ENCODE results near the gene HOXB3.

HOXB3 gene

GRCh38 chr17:48559122-48559839 lies 30.8 kb downstream of the HOXB3 start:
- in situ Hi-C loops (cut with MboI; ENCODE audit: low sequenced_read_pairs): no loop called here

GRCh38 chr17:48558831-48559121 lies 31.3 kb downstream of the HOXB3 start:
- in situ Hi-C loops (cut with MboI; ENCODE audit: low sequenced_read_pairs): no loop called here

- in situ Hi-C loops (cut with MboI; ENCODE audit: low sequenced_read_pairs): no loop called here
These were observed 31.8 kb downstream of the HOXB3 start for GRCh38 chr17:48558057-48558830.

GRCh38 chr17:48556576-48557401 lies 33.3 kb downstream of the HOXB3 start:
- in situ Hi-C loops (cut with MboI; ENCODE audit: low sequenced_read_pairs): no loop called here

GRCh38 chr17:48556229-48556575 lies 33.8 kb downstream of the HOXB3 start:
- in situ Hi-C loops (cut with MboI; ENCODE audit: low sequenced_read_pairs): no loop called here

- in situ Hi-C loops (cut with MboI; ENCODE audit: low sequenced_read_pairs): no loop called here
These were observed 34.5 kb downstream of the HOXB3 start for GRCh38 chr17:48555258-48556228.

- in situ Hi-C loops (cut with MboI; ENCODE audit: low sequenced_read_pairs): no loop called here
These were observed 35.4 kb downstream of the HOXB3 start for GRCh38 chr17:48554412-48555257.

- in situ Hi-C loops (cut with MboI; ENCODE audit: low sequenced_read_pairs): no loop called here
These were observed 36.2 kb downstream of the HOXB3 start for GRCh38 chr17:48553826-48554225.

GRCh38 chr17:48553190-48553547 lies 36.9 kb downstream of the HOXB3 start:
- in situ Hi-C loops (cut with MboI; ENCODE audit: low sequenced_read_pairs): no loop called here

- in situ Hi-C loops (cut with MboI; ENCODE audit: low sequenced_read_pairs): no loop called here
These were observed 37.4 kb downstream of the HOXB3 start for GRCh38 chr17:48552466-48553189.

- in situ Hi-C loops (cut with MboI; ENCODE audit: low sequenced_read_pairs): no loop called here
These were observed 38.2 kb downstream of the HOXB3 start for GRCh38 chr17:48551596-48552465.

- in situ Hi-C loops (cut with MboI; ENCODE audit: low sequenced_read_pairs): no loop called here
These were observed 38.9 kb downstream of the HOXB3 start for GRCh38 chr17:48551214-48551555.

GRCh38 chr17:48550502-48551213 lies 39.4 kb downstream of the HOXB3 start:
- in situ Hi-C loops (cut with MboI; ENCODE audit: low sequenced_read_pairs): no loop called here

- in situ Hi-C loops (cut with MboI; ENCODE audit: low sequenced_read_pairs): no loop called here
These were observed 40.0 kb downstream of the HOXB3 start for GRCh38 chr17:48549914-48550501.

GRCh38 chr17:48549281-48549630 lies 40.8 kb downstream of the HOXB3 start:
- in situ Hi-C loops (cut with MboI; ENCODE audit: low sequenced_read_pairs): no loop called here

- in situ Hi-C loops (cut with MboI; ENCODE audit: low sequenced_read_pairs): no loop called here
These were observed 41.3 kb downstream of the HOXB3 start for GRCh38 chr17:48548523-48549280.

Data from HL-60/S4 (cell line).